KOPT-K1 (cell line): ENCODE measurements around the gene SCTR.

Source experiments
- H3K27ac ChIP-seq: fragments of 200-600 bp; sonication (generic); 2 replicates; pipeline ENCODE4 v1.5.1; 2016; ENCODE audit warnings: antibody characterized with exemption, mild to moderate bottlenecking, low read depth, low read length; ENCODE audit not compliant: poor library complexity, severe bottlenecking
- H3K36me3 ChIP-seq: fragments of 200-600 bp; sonication (generic); 2 replicates; pipeline ENCODE4 v1.5.1; 2017; ENCODE audit warnings: antibody characterized with exemption, mild to moderate bottlenecking, low read length, moderate library complexity; ENCODE audit not compliant: insufficient read depth
- H3K9me3 ChIP-seq: fragments of 200-600 bp; sonication (generic); 2 replicates; pipeline ENCODE4 v1.5.1; 2017; ENCODE audit warnings: antibody characterized with exemption, low read length, mild to moderate bottlenecking; ENCODE audit not compliant: insufficient read depth, poor library complexity, severe bottlenecking

SCTR gene

GRCh38 chr2:119461811-119462210 lies 62.5 kb downstream of the SCTR start:
- Histone ChIP-seq H3K27ac (no peak overlapping the region), H3K9me3 (no peaks in the 10 kb centered on the region), H3K36me3 (no peaks in the 10 kb centered on the region)

GRCh38 chr2:119460076-119460475 lies 64.2 kb downstream of the SCTR start:
- Histone ChIP-seq H3K27ac (no peak overlapping the region), H3K9me3 (no peaks in the 10 kb centered on the region), H3K36me3 (no peaks in the 10 kb centered on the region)

GRCh38 chr2:119455066-119455718 lies 69.1 kb downstream of the SCTR start:
- Histone ChIP-seq H3K9me3 (no peaks in the 10 kb centered on the region), H3K36me3 (no peaks in the 10 kb centered on the region), H3K27ac (no peak overlapping the region)

- H3K36me3 ChIP-seq, result no peaks in the 10 kb centered on the region
- no peaks in the 10 kb centered on the region for H3K9me3 ChIP-seq
- no peak overlapping the region for H3K27ac ChIP-seq
Observed at GRCh38 chr2:119453972-119454593, 70.2 kb downstream of the SCTR start.

GRCh38 chr2:119451336-119452050 lies 72.8 kb downstream of the SCTR start:
- no peaks in the 10 kb centered on the region for H3K36me3 ChIP-seq
- no peak overlapping the region for H3K27ac ChIP-seq

GRCh38 chr2:119449521-119449920 lies 74.8 kb downstream of the SCTR start:
- Histone ChIP-seq H3K9me3 (no peaks in the 10 kb centered on the region), H3K27ac (no peak overlapping the region), H3K36me3 (no peaks in the 10 kb centered on the region)

More at GRCh38 chr2:119451336-119452050, 72.8 kb downstream of the SCTR start:
- no peaks in the 10 kb centered on the region for H3K9me3 ChIP-seq

GRCh38 chr2:119448427-119449141 lies 75.7 kb downstream of the SCTR start:
- no peaks in the 10 kb centered on the region for H3K36me3 ChIP-seq

GRCh38 chr2:119446037-119446436 lies 78.2 kb downstream of the SCTR start:
- H3K27ac ChIP-seq, result no peak overlapping the region
- H3K36me3 ChIP-seq, result no peaks in the 10 kb centered on the region

More at GRCh38 chr2:119448427-119449141, 75.7 kb downstream of the SCTR start:
- Histone ChIP-seq H3K9me3 (no peaks in the 10 kb centered on the region), H3K27ac (no peak overlapping the region)

GRCh38 chr2:119442850-119443249 lies 81.4 kb downstream of the SCTR start:
- H3K36me3 ChIP-seq, result no peaks in the 10 kb centered on the region
- H3K9me3 ChIP-seq, result no peaks in the 10 kb centered on the region
- H3K27ac ChIP-seq, result no peak overlapping the region

More at GRCh38 chr2:119446037-119446436, 78.2 kb downstream of the SCTR start:
- no peaks in the 10 kb centered on the region for H3K9me3 ChIP-seq

- Histone ChIP-seq H3K36me3 (no peaks in the 10 kb centered on the region), H3K27ac (no peak overlapping the region), H3K9me3 (no peaks in the 10 kb centered on the region)
Observed at GRCh38 chr2:119442226-119442619, 82.1 kb downstream of the SCTR start.

GRCh38 chr2:119441376-119442225 lies 82.7 kb downstream of the SCTR start:
- Histone ChIP-seq H3K9me3 (no peaks in the 10 kb centered on the region), H3K27ac (no peak overlapping the region)

GRCh38 chr2:119440873-119441272 lies 83.4 kb downstream of the SCTR start:
- no peaks in the 10 kb centered on the region for H3K36me3 ChIP-seq
- no peak overlapping the region for H3K27ac ChIP-seq
- H3K9me3 ChIP-seq, result no peaks in the 10 kb centered on the region

More at GRCh38 chr2:119441376-119442225, 82.7 kb downstream of the SCTR start:
- H3K36me3 ChIP-seq, result no peaks in the 10 kb centered on the region

- H3K9me3 ChIP-seq, result no peaks in the 10 kb centered on the region
- H3K36me3 ChIP-seq, result no peaks in the 10 kb centered on the region
- no peak overlapping the region for H3K27ac ChIP-seq
Observed at GRCh38 chr2:119440501-119440870, 83.8 kb downstream of the SCTR start.
